Measurements from ENCODE around the gene SLC44A5. TPM values are rescaled to one million over a fixed set of nuclear protein-coding genes. Genes with fewer than 3 reads are reported as not detected.
"Not testable (repeated sequence)": the region's sequence is repeated elsewhere in the genome, so short reads cannot be mapped to it uniquely, and the experiment has no call there.

SLC44A5 gene
- total and polyA plus RNA-seq, 9 donors, result 0.12 to 1.4 (median 0.20) TPM

DNA sequence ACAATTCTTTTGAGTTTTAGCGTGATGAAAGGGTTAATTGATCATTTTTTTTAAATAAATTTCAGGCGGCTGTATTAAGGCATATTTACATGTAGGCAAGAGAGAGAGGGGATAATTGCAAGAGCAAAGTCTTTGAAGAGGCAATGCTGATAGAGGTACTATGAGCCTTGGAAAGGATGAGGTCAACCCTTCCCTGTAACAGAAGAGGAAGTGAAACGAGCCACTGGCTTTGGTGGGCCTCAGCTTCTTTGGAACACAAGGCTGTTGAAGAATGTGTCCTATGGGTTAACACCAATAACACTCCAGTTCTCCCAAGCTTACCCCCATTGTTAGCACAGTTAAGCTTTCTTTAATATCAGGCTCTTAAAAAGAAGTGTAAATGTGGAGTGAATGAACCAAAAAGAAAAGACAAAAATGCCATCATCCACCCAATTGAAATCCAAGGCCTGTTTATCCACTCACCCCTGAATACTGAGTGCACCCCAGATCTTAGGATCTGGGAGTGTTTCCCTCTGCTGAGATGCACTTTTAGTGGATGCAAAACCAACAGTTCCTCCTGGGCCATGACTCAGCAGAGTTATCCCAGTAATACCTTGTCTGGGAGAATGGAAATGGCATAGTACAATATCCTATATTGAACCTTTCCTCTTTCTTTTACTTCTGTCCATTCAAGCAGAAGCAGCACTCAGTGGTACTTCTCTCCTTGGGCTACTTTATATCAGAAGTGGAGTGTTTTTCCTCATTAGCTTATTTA, 216.4 kb downstream of the SLC44A5 start:
- WGBS (ENCODE audit: insufficient coverage), result 64% methylated on average over 2 of the region's 3 CpGs
- Histone ChIP-seq H3K4me1 (ENCODE audit: control insufficient read depth, insufficient read depth, low read length) (no peaks in the 10 kb centered on the region), H3K4me3 (ENCODE audit: low read length) (no peak overlapping the region), H3K27ac (ENCODE audit: low read length) (no peak overlapping the region), H3K36me3 (ENCODE audit: control insufficient read depth, insufficient read depth, low read length) (no peaks in the 10 kb centered on the region), H3K9me3 (replicated peaks; ENCODE audit: control insufficient read depth, low read depth, low read length) (peaks cover 5% of the 10 kb centered on the region), H3K27me3 (ENCODE audit: control insufficient read depth, insufficient read depth, low read length) (no peaks in the 10 kb centered on the region)
- no peak for DNase-seq

DNA sequence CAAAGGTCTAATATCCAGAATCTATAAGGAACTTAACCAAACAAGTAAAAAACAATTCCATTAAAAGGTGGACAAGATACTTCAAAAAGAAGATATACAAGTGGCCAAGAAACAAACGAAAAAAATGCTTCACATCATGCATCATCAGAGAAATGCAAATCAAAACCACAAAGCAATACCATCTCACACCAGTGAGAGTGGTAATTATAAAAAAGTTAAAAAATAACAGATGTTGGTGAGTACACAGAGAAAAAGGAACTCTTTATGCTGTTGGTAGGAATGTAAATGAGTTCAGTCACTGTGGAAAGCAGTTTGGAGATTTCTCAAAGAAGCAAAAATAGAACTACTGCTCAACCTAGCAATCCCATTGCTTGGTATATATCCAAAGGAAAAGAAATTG, 218.6 kb downstream of the SLC44A5 start:
- no peak overlapping the region for H3K27ac ChIP-seq (ENCODE audit: low read length)
- no peak overlapping the region for H3K4me3 ChIP-seq (ENCODE audit: low read length)
- no CpG with 5 or more reads among the region's 1 CpG for WGBS (ENCODE audit: insufficient coverage)
- no peak for DNase-seq
- H3K4me1 ChIP-seq (ENCODE audit: control insufficient read depth, insufficient read depth, low read length), result no peaks in the 10 kb centered on the region
- H3K9me3 ChIP-seq (replicated peaks; ENCODE audit: control insufficient read depth, low read depth, low read length), result peaks cover 5% of the 10 kb centered on the region
- no peaks in the 10 kb centered on the region for H3K36me3 ChIP-seq (ENCODE audit: control insufficient read depth, insufficient read depth, low read length)
- H3K27me3 ChIP-seq (ENCODE audit: control insufficient read depth, insufficient read depth, low read length), result no peaks in the 10 kb centered on the region

DNA sequence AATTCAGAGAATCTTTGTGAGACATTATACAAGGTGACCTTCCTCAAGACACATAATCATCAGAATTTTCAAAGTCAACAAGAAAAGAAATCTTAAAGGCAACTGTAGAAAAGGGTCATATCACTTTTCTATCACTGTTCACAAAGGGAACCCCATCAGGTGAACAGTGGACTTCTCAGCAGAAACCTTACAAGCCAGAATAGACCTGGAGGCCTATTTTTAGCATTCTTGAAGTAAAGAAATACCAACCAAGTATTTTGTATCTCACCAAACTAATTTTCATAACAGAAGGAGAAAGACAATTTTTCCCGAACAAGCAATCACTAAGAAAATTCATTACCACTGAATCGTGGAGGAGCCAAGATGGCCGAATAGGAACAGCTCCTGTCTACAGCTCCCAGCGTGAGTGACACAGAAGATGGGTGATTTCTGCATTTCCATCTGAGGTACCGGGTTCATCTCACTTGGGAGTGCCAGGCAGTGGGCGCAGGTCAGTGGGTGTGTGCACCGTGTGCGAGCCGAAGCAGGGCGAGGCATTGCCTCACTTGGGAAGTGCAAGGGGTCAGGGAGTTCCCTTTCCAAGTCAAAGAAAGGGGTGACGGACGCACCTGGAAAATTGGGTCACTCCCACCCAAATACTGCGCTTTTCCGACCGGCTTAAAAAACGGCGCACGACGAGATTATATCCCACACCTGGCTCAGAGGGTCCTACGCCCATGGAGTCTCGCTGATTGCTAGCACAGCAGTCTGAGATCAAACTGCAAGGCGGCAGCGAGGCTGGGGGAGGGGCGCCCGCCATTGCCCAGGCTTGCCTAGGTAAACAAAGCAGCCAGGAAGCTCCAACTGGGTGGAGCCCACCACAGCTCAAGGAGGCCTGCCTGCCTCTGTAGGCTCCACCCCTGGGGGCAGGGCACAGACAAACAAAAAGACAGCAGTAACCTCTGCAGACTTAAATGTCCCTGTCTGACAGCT, 235.2 kb downstream of the SLC44A5 start:
- DNase-seq; H3K27me3 ChIP-seq (ENCODE audit: control insufficient read depth, insufficient read depth, low read length); H3K4me3 ChIP-seq (ENCODE audit: low read length); H3K4me1 ChIP-seq (ENCODE audit: control insufficient read depth, insufficient read depth, low read length); H3K36me3 ChIP-seq (ENCODE audit: control insufficient read depth, insufficient read depth, low read length); H3K27ac ChIP-seq (ENCODE audit: low read length); H3K9me3 ChIP-seq (replicated peaks; ENCODE audit: control insufficient read depth, low read depth, low read length): not testable (repeated sequence)
- WGBS (ENCODE audit: insufficient coverage), result 75% methylated on average over 3 of the region's 25 CpGs

DNA sequence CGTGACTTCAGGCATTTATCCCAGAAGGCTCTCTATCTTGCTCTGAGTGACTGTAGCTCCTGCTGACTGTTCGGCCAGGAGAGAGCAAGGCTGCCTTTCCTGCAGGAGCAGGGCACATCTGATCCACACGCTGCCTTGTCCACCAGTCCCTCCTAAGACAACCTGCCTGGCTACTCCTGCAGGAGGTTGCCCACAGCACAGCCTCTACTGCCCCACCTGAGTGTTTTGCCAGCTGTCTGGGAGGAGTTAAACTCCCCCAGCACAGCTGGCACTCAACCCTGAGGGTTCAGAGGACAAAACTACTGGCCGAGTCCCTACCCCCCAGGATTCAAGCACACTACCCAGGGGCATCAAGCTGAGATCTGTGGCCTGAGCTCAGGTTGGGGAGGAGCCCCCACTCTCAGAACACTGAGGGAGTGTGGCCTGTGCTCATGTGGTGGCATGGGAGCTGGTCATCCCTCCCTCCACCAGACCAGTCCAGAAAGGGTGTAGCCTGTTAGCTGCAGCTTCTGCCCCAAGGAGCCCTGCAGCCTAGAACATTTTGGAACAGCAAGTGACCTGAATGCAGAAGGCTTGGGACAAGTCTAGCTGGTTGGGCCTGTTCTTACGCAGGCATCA, 237.3 kb downstream of the SLC44A5 start:
- Histone ChIP-seq H3K27me3 (ENCODE audit: control insufficient read depth, insufficient read depth, low read length) (no peaks in the 10 kb centered on the region), H3K4me1 (ENCODE audit: control insufficient read depth, insufficient read depth, low read length) (no peaks in the 10 kb centered on the region), H3K27ac (ENCODE audit: low read length) (no peak overlapping the region), H3K9me3 (replicated peaks; ENCODE audit: control insufficient read depth, low read depth, low read length) (no peaks in the 10 kb centered on the region), H3K4me3 (ENCODE audit: low read length) (no peak overlapping the region), H3K36me3 (ENCODE audit: control insufficient read depth, insufficient read depth, low read length) (no peaks in the 10 kb centered on the region)
- 88% methylated on average over 4 of the region's 5 CpGs for WGBS (ENCODE audit: insufficient coverage)
- no peak for DNase-seq

DNA sequence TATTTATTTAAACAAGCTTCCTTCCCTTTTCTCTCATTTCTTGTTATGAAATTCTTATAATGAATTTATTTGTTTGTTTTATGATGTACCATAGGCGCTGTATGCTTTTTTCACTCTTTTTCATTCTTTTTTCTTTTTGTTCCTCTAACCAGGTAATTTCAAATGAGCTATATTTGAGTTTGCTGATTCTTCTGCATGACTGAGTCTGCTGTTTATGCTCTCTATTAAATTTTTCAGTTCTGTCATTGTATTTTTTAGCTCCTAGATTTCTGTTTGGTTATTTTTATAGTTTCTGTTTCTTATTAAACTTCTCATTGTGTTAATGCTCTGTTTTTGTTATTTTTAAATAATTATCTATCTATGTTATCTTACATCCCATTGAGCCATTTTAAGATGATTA, 244.3 kb downstream of the SLC44A5 start:
- H3K4me1 ChIP-seq (ENCODE audit: control insufficient read depth, insufficient read depth, low read length), result no peaks in the 10 kb centered on the region
- H3K9me3 ChIP-seq (replicated peaks; ENCODE audit: control insufficient read depth, low read depth, low read length), result peaks cover 9% of the 10 kb centered on the region
- H3K27me3 ChIP-seq (ENCODE audit: control insufficient read depth, insufficient read depth, low read length), result no peaks in the 10 kb centered on the region
- WGBS (ENCODE audit: insufficient coverage), result no CpG with 5 or more reads among the region's 1 CpG
- DNase-seq, result no peak
- H3K36me3 ChIP-seq (ENCODE audit: control insufficient read depth, insufficient read depth, low read length), result no peaks in the 10 kb centered on the region
- H3K27ac ChIP-seq (ENCODE audit: low read length), result no peak overlapping the region
- no peak overlapping the region for H3K4me3 ChIP-seq (ENCODE audit: low read length)

DNA sequence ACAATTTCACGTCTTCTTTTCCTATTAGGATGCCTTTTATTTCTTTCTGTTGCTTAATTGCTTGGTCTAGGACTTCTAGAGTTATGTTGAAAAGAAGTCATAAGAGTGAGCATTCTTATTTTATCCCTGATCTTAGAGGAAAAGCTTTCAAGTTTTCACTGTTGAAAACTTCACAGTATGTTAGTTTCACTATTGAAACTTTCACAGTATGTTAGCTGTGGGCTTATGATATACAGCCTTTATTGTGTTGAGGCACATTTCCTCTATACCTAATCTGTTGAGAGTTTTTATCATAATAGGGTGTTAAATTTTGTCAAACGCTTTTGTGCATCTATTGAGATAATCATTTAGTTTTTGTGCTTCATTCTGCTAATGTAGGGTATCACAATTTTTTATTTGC, 249.7 kb downstream of the SLC44A5 start:
- no CpG with 5 or more reads among the region's 2 CpGs for WGBS (ENCODE audit: insufficient coverage)
- no peaks in the 10 kb centered on the region for H3K9me3 ChIP-seq (replicated peaks; ENCODE audit: control insufficient read depth, low read depth, low read length)
- no peaks in the 10 kb centered on the region for H3K27me3 ChIP-seq (ENCODE audit: control insufficient read depth, insufficient read depth, low read length)
- DNase-seq, result no peak
- no peak overlapping the region for H3K27ac ChIP-seq (ENCODE audit: low read length)
- H3K4me1 ChIP-seq (ENCODE audit: control insufficient read depth, insufficient read depth, low read length), result no peaks in the 10 kb centered on the region
- H3K36me3 ChIP-seq (ENCODE audit: control insufficient read depth, insufficient read depth, low read length), result no peaks in the 10 kb centered on the region
- no peak overlapping the region for H3K4me3 ChIP-seq (ENCODE audit: low read length)

DNA sequence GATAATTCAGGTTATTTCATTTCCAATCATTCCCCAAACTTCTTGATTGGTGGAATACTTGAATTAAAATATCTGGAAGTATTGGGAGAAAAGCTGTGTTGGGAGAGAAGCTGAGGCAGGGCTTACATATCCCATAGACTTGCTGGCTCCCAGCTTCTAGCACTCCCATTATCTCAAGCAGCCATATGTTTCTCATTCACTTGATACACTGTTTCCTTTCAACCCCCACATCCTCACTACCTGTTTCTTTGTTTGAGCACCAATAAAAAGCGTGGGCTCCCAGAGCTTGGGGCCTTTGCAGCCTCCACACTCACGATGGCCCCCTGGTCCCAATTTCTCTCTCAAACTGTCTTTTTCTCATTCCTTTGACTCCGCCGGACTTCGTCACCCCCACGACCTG, 256.6 kb downstream of the SLC44A5 start:
- not testable (repeated sequence) for H3K4me1 ChIP-seq (ENCODE audit: control insufficient read depth, insufficient read depth, low read length); H3K36me3 ChIP-seq (ENCODE audit: control insufficient read depth, insufficient read depth, low read length); H3K4me3 ChIP-seq (ENCODE audit: low read length); H3K27me3 ChIP-seq (ENCODE audit: control insufficient read depth, insufficient read depth, low read length); H3K9me3 ChIP-seq (replicated peaks; ENCODE audit: control insufficient read depth, low read depth, low read length); H3K27ac ChIP-seq (ENCODE audit: low read length); DNase-seq
- WGBS (ENCODE audit: insufficient coverage), result 56% methylated on average over 6 of the region's 6 CpGs

DNA sequence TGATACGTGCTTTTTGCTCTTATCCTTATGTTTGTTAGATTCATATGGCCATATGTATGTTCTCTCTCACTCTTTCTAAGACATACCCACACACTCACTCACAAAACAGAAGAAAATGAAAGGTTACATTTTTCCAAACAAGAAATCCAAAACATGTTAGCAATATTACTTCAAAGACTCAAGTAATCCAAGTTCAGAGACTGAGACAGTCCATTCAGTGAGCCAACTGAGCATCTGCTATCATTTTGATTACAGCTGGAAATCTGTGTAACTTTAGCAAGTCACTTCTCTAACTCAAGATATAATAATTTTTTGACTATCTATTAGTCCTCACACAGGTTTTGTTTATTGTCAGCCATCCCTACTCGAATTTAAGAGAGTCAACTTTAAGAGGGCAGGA, 257.9 kb downstream of the SLC44A5 start:
- Histone ChIP-seq H3K36me3 (ENCODE audit: control insufficient read depth, insufficient read depth, low read length) (no peaks in the 10 kb centered on the region), H3K9me3 (replicated peaks; ENCODE audit: control insufficient read depth, low read depth, low read length) (no peaks in the 10 kb centered on the region), H3K27ac (ENCODE audit: low read length) (no peak overlapping the region), H3K4me1 (ENCODE audit: control insufficient read depth, insufficient read depth, low read length) (no peaks in the 10 kb centered on the region), H3K27me3 (ENCODE audit: control insufficient read depth, insufficient read depth, low read length) (no peaks in the 10 kb centered on the region), H3K4me3 (ENCODE audit: low read length) (no peak overlapping the region)
- WGBS (ENCODE audit: insufficient coverage), result no CpG with 5 or more reads among the region's 2 CpGs
- no peak for DNase-seq

DNA sequence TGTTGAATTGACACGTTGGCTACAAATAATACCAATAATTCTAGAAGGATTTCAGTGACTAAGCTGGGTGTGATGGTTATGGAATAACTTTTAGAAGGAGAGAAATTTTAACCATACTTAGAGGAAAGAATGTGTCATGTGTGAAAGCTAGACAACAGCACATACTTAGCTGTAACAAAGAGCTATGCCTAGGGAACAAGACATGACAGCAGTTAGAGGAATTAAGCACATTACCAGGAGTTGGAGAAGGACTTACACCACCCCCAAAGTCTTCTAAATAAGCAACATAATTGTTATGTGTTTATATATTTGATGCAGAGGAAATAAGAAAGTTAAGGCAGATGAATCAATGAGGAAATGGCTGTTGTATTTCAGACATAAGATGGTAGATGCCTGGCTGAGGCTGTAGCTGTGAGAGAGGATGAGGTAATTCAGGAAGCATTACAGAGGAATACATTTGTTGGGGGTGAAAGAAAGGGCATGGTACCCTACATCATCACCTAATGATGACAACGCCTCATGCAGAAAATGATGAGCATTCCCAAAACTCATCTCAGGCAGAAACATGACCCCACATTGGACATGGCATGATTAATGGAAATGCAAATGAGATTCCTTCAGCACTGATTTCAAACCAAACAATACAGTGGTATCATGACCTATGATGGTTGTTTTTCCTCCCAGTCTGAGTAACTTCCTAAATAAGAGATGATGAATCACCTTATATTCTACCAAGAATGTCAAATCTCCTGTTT, 265.2 kb downstream of the SLC44A5 start:
- H3K9me3 ChIP-seq (replicated peaks; ENCODE audit: control insufficient read depth, low read depth, low read length), result no peaks in the 10 kb centered on the region
- DNase-seq, result no peak
- H3K27ac ChIP-seq (ENCODE audit: low read length), result no peak overlapping the region
- H3K27me3 ChIP-seq (ENCODE audit: control insufficient read depth, insufficient read depth, low read length), result no peaks in the 10 kb centered on the region
- H3K4me3 ChIP-seq (ENCODE audit: low read length), result no peak overlapping the region
- H3K4me1 ChIP-seq (ENCODE audit: control insufficient read depth, insufficient read depth, low read length), result no peaks in the 10 kb centered on the region
- H3K36me3 ChIP-seq (ENCODE audit: control insufficient read depth, insufficient read depth, low read length), result no peaks in the 10 kb centered on the region
- WGBS (ENCODE audit: insufficient coverage), result no CpG with 5 or more reads among the region's 2 CpGs
